SU-DHL-6 (cell line): ENCODE measurements around the gene NR1H4.

Experiments
- H2AFZ ChIP-seq: fragments of 200-600 bp; sonication (generic); 2 replicates; pipeline ENCODE4 v1.6.1; 2014; ENCODE audit warnings: low read depth, mild to moderate bottlenecking, moderate library complexity, mixed read lengths, antibody characterized with exemption, low read length; ENCODE audit not compliant: severe bottlenecking
- H3F3A ChIP-seq: fragments of 200-600 bp; shearing (Covaris generic); 2 replicates; pipeline ENCODE4 v1.6.0; 2016; ENCODE audit warnings: antibody characterized with exemption, mild to moderate bottlenecking; ENCODE audit not compliant: insufficient read depth
- H3K27ac ChIP-seq: fragments of 200-600 bp; sonication (generic); 2 replicates; pipeline ENCODE4 v1.5.1; 2016; ENCODE audit warnings: low read depth, mild to moderate bottlenecking, low read length, moderate library complexity, mixed read lengths
- H3K27me3 ChIP-seq: fragments of 200-600 bp; sonication (generic), shearing (Covaris generic); 2 replicates; pipeline ENCODE4 v1.6.0; 2014; ENCODE audit warnings: mild to moderate bottlenecking, low read length
- H3K36me3 ChIP-seq: fragments of 200-600 bp; sonication (generic); 2 replicates; pipeline ENCODE4 v1.6.1; 2014; ENCODE audit warnings: mild to moderate bottlenecking, low read length, mixed read lengths
- H3K4me2 ChIP-seq: fragments of 300-600, 200-600 bp; shearing (Covaris generic), sonication (generic); 2 replicates; pipeline ENCODE4 v1.6.0; 2014; ENCODE audit warnings: low read length, low read depth, mild to moderate bottlenecking; ENCODE audit not compliant: poor library complexity, severe bottlenecking
- H3K4me3 ChIP-seq: fragments of 200-600 bp; sonication (generic); 2 replicates; pipeline ENCODE4 v1.5.1; 2014; ENCODE audit warnings: antibody characterized with exemption, low read length, mild to moderate bottlenecking, mixed read lengths; ENCODE audit not compliant: insufficient read depth, poor library complexity, severe bottlenecking
- H3K79me2 ChIP-seq: fragments of 200-600 bp; sonication (generic); 2 replicates; pipeline ENCODE4 v1.6.1; 2014; ENCODE audit warnings: mild to moderate bottlenecking, low read length, moderate library complexity; ENCODE audit not compliant: insufficient read depth
- H3K9ac ChIP-seq: fragments of 200-600 bp; sonication (generic); 2 replicates; pipeline ENCODE4 v1.7.0; 2014; ENCODE audit warnings: mild to moderate bottlenecking, low read length
- H3K9me2 ChIP-seq: fragments of 200-600 bp; sonication (generic); replicated peaks from 2 replicates; pipeline ENCODE4 v1.6.1; 2014; ENCODE audit warnings: low read length; ENCODE audit not compliant: insufficient read depth
- H3K9me3 ChIP-seq: fragments of 200-600 bp; sonication (generic); 2 replicates; pipeline ENCODE4 v1.6.1; 2014; ENCODE audit warnings: low read length, mixed read lengths; ENCODE audit not compliant: insufficient read depth
- H4K20me1 ChIP-seq: fragments of 200-600 bp; sonication (generic); 2 replicates; pipeline ENCODE4 v1.6.1; 2014; ENCODE audit warnings: low read depth, mild to moderate bottlenecking, antibody characterized with exemption, low read length, moderate library complexity, mixed read lengths
- EZH2phosphoT487 ChIP-seq: fragments of 200-600 bp; sonication (generic), shearing (Covaris generic); conservative IDR thresholded peaks from 2 replicates; pipeline ENCODE4 v1.6.1; 2018; ENCODE audit warnings: mild to moderate bottlenecking, antibody characterized with exemption, low read length, moderate library complexity, mixed read lengths
- TF ChIP-seq, protein P1 (sequence below): fragments of 200-600 bp; sonication (generic); IDR thresholded peaks from one replicate; pipeline ENCODE4 v1.5.1; 2017; ENCODE audit warnings: antibody characterized with exemption, mild to moderate bottlenecking, low read length, moderate library complexity; ENCODE audit not compliant: insufficient read depth, poor library complexity, severe bottlenecking

NR1H4 gene

DNA sequence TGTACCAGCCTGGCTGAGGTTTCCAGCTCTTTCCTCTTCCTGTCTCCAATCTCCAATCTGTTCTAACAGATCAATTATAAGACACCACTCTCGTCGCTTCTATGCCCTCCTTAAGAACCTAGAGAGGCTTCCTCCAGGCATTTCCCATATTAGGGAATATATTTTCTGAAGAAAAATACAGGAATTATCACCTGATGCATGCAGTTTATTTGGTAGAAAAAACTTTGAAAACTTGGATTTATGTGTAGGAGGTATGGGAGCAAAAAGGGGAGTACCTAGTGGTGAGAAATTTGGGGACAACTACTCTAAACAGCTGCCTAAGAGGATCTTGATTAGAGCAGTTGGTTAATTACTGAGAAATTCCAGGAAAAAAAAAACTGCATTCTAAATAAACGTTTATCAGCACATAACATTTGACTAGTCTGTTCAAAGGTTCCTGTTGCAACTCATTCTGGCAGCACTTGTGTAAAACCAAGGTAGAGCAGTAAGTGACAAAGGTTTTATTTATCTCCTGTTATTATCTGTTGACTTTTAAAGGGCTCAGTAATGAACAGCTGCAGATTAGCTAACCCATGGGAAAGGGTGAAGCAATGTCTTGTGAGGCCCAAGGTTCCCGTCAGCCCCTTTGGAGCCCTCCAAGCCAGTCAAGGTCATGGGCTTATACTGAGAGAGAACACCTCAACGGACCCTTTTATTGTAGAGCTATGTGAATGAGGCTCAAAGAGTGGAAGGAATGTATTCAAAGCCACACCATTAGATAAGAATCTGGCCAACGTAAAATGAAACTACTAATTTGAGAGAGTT lies 36.4 kb upstream of the NR1H4 start:
- H2AFZ ChIP-seq, result no peak overlapping the region

GRCh38 chr12:100439797-100440196 lies 33.9 kb upstream of the NR1H4 start:
- H3K27me3 ChIP-seq, result no peaks in the 10 kb centered on the region
- H3K9me2 ChIP-seq, result no peaks in the 10 kb centered on the region
- no peaks in the 10 kb centered on the region for H3F3A ChIP-seq
- H3K9me3 ChIP-seq, result no peaks in the 10 kb centered on the region
- H3K27ac ChIP-seq, result no peak overlapping the region
- no peaks in the 10 kb centered on the region for H3K36me3 ChIP-seq
- H3K79me2 ChIP-seq, result no peaks in the 10 kb centered on the region
- H3K9ac ChIP-seq, result no peak overlapping the region
- no peak for TF ChIP-seq EZH2phosphoT487
- TF ChIP-seq, protein P1, sequence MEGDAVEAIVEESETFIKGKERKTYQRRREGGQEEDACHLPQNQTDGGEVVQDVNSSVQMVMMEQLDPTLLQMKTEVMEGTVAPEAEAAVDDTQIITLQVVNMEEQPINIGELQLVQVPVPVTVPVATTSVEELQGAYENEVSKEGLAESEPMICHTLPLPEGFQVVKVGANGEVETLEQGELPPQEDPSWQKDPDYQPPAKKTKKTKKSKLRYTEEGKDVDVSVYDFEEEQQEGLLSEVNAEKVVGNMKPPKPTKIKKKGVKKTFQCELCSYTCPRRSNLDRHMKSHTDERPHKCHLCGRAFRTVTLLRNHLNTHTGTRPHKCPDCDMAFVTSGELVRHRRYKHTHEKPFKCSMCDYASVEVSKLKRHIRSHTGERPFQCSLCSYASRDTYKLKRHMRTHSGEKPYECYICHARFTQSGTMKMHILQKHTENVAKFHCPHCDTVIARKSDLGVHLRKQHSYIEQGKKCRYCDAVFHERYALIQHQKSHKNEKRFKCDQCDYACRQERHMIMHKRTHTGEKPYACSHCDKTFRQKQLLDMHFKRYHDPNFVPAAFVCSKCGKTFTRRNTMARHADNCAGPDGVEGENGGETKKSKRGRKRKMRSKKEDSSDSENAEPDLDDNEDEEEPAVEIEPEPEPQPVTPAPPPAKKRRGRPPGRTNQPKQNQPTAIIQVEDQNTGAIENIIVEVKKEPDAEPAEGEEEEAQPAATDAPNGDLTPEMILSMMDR, result no peak
- H3K4me3 ChIP-seq, result no peak overlapping the region
- H3K4me2 ChIP-seq, result no peak overlapping the region
- no peaks in the 10 kb centered on the region for H4K20me1 ChIP-seq
- H2AFZ ChIP-seq, result no peak overlapping the region

More for the DNA sequence above, 36.4 kb upstream of the NR1H4 start:
- Histone ChIP-seq H3K27me3 (no peaks in the 10 kb centered on the region), H3K9ac (no peak overlapping the region), H3K4me3 (no peak overlapping the region), H4K20me1 (no peaks in the 10 kb centered on the region), H3K36me3 (no peaks in the 10 kb centered on the region), H3K4me2 (no peak overlapping the region), H3K79me2 (no peaks in the 10 kb centered on the region), H3K27ac (no peak overlapping the region), H3F3A (no peaks in the 10 kb centered on the region), H3K9me2 (no peaks in the 10 kb centered on the region), H3K9me3 (no peaks in the 10 kb centered on the region)
- TF ChIP-seq EZH2phosphoT487, result no peak
- TF ChIP-seq, protein P1, result no peak

DNA sequence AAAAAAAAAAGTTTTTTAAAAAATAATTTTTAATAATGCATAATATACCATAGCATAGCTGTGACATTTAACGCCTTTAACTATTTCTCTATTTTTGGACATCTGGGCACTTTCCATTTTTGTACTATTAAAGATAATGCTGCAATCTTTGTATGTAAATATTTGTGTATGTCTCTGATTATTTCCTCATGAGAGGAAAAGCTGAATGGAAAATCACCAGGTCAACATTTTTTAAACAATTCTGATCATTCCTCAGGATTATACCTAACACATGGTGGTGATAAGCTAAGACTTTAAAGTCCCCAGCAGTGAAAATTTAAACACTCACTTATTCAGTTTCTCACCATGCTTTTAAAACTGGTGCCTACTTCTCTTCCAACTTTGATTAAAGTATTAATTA lies 31.3 kb upstream of the NR1H4 start:
- H3K36me3 ChIP-seq, result no peaks in the 10 kb centered on the region
- no peaks in the 10 kb centered on the region for H3F3A ChIP-seq
- H3K4me3 ChIP-seq, result no peak overlapping the region
- no peaks in the 10 kb centered on the region for H3K79me2 ChIP-seq
- no peaks in the 10 kb centered on the region for H3K9me2 ChIP-seq
- H4K20me1 ChIP-seq, result no peaks in the 10 kb centered on the region
- TF ChIP-seq, protein P1, result no peak
- TF ChIP-seq EZH2phosphoT487, result no peak
- no peak overlapping the region for H3K4me2 ChIP-seq
- H3K27me3 ChIP-seq, result no peaks in the 10 kb centered on the region
- H3K9ac ChIP-seq, result no peak overlapping the region
- no peak overlapping the region for H3K27ac ChIP-seq
- no peak overlapping the region for H2AFZ ChIP-seq
- H3K9me3 ChIP-seq, result no peaks in the 10 kb centered on the region
